GM18507 (cell line): ENCODE results near the gene FHIT.
"Not testable (repeated sequence)": the region's sequence is repeated elsewhere in the genome, so short reads cannot be mapped to it uniquely, and the experiment has no call there.

Experiments used
- DNase-seq: peaks from one replicate; pipeline ENCODE4 v3.0.0; 2011; ENCODE audit warnings: low read depth; ENCODE audit not compliant: insufficient read length; ENCODE audit errors: extremely low spot score
- FAIRE-seq: peaks from 2 replicates; lab custom pipeline; 2011; peaks lifted over from hg19 to GRCh38; lab: Jason Lieb, UNC

Gene FHIT

DNA sequence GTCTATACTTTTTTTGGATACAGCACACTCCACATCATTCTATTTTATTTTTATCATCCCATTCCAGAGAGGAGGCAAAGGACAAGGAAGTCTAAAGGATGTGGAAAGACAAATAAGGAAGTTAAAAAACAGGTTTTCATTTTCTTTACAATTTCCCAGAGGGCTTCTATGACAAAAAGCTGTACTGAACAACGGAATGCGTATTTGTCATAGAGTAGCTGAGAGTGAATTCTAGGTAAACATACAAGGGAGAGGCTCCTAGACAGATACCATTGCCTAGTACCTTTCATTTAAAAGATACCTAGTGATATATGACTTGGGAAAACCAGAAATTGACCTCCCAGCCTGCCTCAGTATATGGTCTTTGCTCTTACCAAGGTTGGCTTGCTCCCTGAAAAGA, 341.7 kb downstream of the FHIT start:
- no peak for DNase-seq
- FAIRE-seq = no peak

GRCh38 chr3:60906283-60906682, 345.0 kb downstream of the FHIT start:
- no peak for FAIRE-seq
- no peak for DNase-seq

DNA sequence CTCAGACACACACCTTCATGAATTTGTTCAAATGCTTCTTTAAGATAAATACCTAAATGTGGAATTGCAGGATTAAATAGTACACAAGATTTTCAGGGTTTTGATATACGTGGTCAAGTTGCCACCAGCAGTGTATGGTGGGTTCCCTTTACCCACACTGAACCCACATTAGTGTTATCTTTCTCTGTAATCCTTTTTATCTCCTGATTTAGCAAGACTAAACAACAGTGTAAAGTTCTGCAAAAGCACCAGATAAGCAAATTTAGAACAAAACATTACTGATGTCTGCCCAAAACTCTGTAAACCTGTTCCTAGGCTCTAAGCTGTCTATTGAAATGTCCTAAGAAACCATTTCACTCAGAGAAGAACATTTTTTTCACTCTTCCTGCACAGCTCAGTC, 352.9 kb downstream of the FHIT start:
- FAIRE-seq = no peak
- no peak for DNase-seq

DNA sequence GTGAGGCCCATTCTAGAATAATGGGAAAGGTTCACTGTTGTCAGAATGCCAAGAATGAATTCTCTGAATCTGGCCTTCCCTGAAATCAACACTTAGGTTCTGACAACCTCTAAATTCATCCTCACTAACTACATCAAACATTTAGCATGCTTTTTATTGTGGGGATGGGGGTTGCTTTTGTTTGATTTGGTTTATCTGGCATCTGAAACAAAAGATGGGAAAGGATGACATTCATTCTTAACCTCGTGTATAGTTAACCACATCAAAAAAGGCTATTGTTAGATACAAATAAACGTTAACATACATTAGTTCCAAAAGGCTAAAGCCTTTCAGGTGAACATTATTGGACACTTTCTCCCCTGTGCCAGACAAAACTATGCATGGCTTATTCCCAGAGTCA, 357.3 kb downstream of the FHIT start:
- no peak for FAIRE-seq
- no peak for DNase-seq

GRCh38 chr3:60890226-60890625, 361.0 kb downstream of the FHIT start:
- no peak for FAIRE-seq
- no peak for DNase-seq

DNA sequence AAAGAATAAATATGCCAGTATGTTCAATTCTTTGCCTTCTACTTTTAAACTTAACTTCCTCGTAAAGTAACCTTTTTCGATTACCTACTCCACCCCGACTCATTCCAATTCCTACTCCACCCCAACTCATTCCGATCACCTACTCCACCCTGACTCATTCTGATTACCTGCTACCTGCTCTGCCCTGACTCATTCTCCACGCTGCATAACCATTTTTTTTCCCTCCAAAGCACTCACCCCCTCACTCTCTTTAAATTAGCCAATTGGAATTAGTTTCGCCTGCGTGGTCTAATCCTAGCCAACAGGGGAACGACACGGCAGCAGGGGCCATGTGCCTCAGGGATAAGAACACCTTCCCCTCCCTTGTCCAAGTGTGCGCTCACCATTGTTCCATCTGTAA, 362.3 kb downstream of the FHIT start:
- not testable (repeated sequence) for FAIRE-seq, DNase-seq

DNA sequence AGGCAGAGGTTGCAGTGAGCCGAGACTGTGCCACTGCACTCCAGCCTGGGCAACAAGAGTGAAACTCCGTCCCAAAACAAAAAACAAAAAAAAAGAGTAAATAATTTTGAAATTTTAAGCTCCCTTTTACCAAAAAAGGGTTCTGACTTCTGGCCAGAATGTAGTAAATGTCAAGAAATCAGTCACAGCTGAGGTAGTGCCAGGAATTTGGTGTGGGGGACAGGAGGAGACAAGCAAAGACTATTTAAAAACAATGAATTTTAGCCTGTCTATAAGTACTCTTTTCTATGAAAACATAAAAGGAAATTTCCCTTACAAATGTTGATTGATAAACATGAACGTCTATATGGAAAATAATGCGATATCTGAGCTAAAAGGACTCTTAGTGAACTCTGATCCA, 363.7 kb downstream of the FHIT start:
- FAIRE-seq (no peak), DNase-seq (no peak)

GRCh38 chr3:60886518-60886917, 364.7 kb downstream of the FHIT start:
- FAIRE-seq = no peak

GRCh38 chr3:60884005-60884404, 367.2 kb downstream of the FHIT start:
- FAIRE-seq (no peak), DNase-seq (no peak)

More at GRCh38 chr3:60886518-60886917, 364.7 kb downstream of the FHIT start:
- no peak for DNase-seq

- DNase-seq = no peak
- FAIRE-seq = no peak
These were observed 374.1 kb downstream of the FHIT start for GRCh38 chr3:60877188-60877587.

DNA sequence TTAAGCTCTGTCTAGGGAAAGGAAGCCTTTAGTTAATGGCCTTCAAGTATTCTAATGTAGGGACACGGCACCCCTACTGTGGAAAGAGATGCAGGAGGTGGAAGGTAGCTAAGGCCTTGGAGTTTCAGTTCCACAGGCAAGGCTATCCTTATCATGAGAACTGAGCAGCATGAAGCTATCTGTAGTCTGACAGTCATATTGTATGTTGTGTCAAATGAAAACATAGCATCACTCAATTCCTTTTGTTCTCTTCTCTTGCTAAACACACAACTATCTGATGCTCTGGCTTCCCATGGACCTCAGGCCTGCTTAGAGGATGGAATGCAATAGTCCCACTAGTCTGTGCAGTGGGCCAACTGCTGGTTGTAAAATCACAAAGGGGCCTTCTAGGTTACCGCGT, 380.9 kb downstream of the FHIT start:
- FAIRE-seq = no peak
- no peak for DNase-seq

- DNase-seq (no peak), FAIRE-seq (no peak)
These were observed 384.1 kb downstream of the FHIT start for GRCh38 chr3:60867200-60867599.

- no peak for FAIRE-seq
- DNase-seq = no peak
These were observed 394.8 kb downstream of the FHIT start for GRCh38 chr3:60856257-60857046.

DNA sequence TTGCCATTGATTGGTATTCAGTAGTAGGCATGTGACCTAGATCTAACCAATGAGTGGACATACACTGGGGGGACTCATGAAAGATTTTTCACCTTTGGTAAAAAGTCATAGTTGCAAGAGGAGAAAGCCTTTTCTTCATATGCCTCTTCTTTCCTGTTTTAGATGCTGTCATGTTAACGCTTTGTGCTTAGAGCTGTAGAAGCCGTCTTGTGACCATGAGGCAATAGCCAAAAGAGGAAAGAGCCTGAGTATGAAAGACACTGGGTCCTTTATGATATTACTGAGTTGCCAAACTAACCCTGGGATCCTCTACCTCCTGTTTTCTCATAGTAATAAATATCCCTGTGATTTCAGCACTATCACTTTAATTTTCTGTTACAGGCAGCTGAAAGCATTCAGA, 396.0 kb downstream of the FHIT start:
- no peak for DNase-seq
- no peak for FAIRE-seq

DNA sequence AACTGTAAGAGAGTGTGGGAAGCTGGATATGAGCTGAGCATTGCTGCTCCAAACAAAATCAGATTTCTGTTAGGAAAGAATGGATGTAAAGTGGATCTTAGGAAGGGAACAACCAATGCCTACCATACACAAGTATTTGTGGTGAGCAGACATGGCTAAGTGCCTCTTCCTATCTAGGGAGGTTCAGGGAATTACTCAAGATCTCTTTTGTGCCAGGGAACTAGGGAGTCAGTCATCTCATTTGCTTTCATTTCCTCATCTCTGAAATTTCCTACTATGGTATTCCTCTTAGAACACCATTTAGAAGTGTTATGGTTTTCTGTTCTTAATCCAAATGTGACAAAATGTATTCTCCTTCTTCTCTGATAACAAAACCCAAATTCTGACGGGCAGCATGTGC, 396.5 kb downstream of the FHIT start:
- FAIRE-seq = no peak
- no peak for DNase-seq

- FAIRE-seq = no peak
- no peak for DNase-seq
These were observed 403.5 kb downstream of the FHIT start for GRCh38 chr3:60847791-60848190.

DNA sequence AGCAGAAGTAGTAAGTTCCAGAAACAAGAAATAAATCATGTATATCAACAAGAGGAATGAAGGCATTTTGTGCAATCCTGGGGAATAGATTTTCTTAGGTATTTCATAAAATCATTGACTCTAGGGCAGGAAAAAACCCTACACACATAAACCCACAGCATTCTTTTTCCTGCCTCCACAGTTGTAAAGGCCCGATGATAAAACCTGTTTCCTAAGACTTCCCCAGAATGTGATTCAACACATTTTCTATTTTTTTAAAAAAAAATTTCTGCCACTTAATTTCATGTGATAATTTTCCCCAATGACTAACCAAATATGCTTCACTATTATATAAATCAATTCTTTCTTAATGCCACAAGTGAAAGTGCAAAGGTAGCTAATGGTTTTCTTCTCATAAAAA, 407.0 kb downstream of the FHIT start:
- DNase-seq (no peak), FAIRE-seq (no peak)

- DNase-seq (no peak), FAIRE-seq (no peak)
These were observed 409.9 kb downstream of the FHIT start for GRCh38 chr3:60841355-60841754.

DNA sequence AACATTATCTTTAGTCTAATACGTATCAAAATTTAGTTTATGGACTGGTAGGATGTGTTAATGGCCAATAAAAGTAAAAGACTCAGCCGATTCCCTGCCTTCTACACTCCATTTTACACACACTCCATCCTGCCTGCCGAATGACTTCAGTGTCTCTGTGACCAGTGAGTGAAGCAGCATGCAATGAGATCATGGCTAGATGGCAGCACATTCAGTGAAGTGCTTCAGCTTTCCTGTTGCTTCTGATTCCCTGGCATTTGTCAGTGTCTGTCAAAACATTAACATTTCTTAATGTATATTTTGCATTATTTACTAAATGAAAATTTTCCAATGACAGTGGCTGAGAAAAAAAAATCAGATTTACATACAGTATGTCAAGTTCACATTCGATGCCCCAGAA, 412.0 kb downstream of the FHIT start:
- DNase-seq (no peak), FAIRE-seq (no peak)

GRCh38 chr3:60835796-60836195, 415.5 kb downstream of the FHIT start:
- FAIRE-seq = no peak
- no peak for DNase-seq

DNA sequence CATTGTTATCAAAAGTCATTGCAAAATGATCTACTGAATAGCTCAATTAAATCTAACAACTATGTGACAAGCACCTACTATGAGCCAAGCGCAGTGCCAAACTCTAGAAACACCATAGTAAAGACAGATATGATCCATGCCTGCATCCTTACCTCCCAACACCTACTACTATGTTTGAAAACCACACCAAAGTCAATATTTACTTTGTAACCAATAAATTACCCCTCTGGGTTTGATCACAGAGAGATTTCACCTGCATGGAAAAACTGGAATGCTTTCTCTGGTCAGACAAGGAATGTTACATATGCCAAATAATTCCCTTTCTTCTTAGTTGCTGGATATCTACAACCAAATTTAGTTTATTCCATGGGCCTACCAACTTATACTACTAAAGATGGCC, 422.2 kb downstream of the FHIT start:
- FAIRE-seq = no peak
- no peak for DNase-seq

GRCh38 chr3:60827666-60828065, 423.6 kb downstream of the FHIT start:
- DNase-seq (no peak), FAIRE-seq (no peak)
